Measurements from ENCODE around the gene PACRG.

The PACRG gene

GRCh38 chr6:163159689-163160088, 431.9 kb downstream of the PACRG start:
- no peak for DNase-seq (ENCODE audit: low spot score)
- in situ Hi-C loops (cut with MboI; ENCODE audit: low pct_unique_long_range_greater_than_20kb, low sequenced_read_pairs, unreplicated experiment), result no loop called here
- no peak for TF ChIP-seq CTCF (IDR thresholded peaks at IDR 0.05; ENCODE audit: extremely low read depth, insufficient read depth, missing control alignments)

- no peak for DNase-seq (ENCODE audit: low spot score)
- no peak for TF ChIP-seq CTCF (IDR thresholded peaks at IDR 0.05; ENCODE audit: extremely low read depth, insufficient read depth, missing control alignments)
- in situ Hi-C loops (cut with MboI; ENCODE audit: low pct_unique_long_range_greater_than_20kb, low sequenced_read_pairs, unreplicated experiment), result no loop called here
Observed at GRCh38 chr6:163162007-163162873, 434.5 kb downstream of the PACRG start.

GRCh38 chr6:163162874-163163213, 435.1 kb downstream of the PACRG start:
- DNase-seq (ENCODE audit: low spot score), result no peak
- no peak for TF ChIP-seq CTCF (IDR thresholded peaks at IDR 0.05; ENCODE audit: extremely low read depth, insufficient read depth, missing control alignments)
- in situ Hi-C loops (cut with MboI; ENCODE audit: low pct_unique_long_range_greater_than_20kb, low sequenced_read_pairs, unreplicated experiment), result no loop called here

- no peak for DNase-seq (ENCODE audit: low spot score)
- in situ Hi-C loops (cut with MboI; ENCODE audit: low pct_unique_long_range_greater_than_20kb, low sequenced_read_pairs, unreplicated experiment), result no loop called here
- TF ChIP-seq CTCF (IDR thresholded peaks at IDR 0.05; ENCODE audit: extremely low read depth, insufficient read depth, missing control alignments), result no peak
Observed at GRCh38 chr6:163164175-163164900, 436.6 kb downstream of the PACRG start.

- no peak for DNase-seq (ENCODE audit: low spot score)
- no peak for TF ChIP-seq CTCF (IDR thresholded peaks at IDR 0.05; ENCODE audit: extremely low read depth, insufficient read depth, missing control alignments)
- in situ Hi-C loops (cut with MboI; ENCODE audit: low pct_unique_long_range_greater_than_20kb, low sequenced_read_pairs, unreplicated experiment), result no loop called here
Observed at GRCh38 chr6:163165155-163165910, 437.6 kb downstream of the PACRG start.

GRCh38 chr6:163165922-163166321, 438.1 kb downstream of the PACRG start:
- no peak for DNase-seq (ENCODE audit: low spot score)
- in situ Hi-C loops (cut with MboI; ENCODE audit: low pct_unique_long_range_greater_than_20kb, low sequenced_read_pairs, unreplicated experiment), result no loop called here
- no peak for TF ChIP-seq CTCF (IDR thresholded peaks at IDR 0.05; ENCODE audit: extremely low read depth, insufficient read depth, missing control alignments)

Data from GM13977 (cell line).